PFSK-1 (cell line): Measurements from ENCODE around the gene DCBLD1.

Source experiments
- POLR2AphosphoS5 ChIP-seq: IDR thresholded peaks from 2 replicates; pipeline ENCODE4 v1.6.1; 2012; ENCODE audit warnings: low read depth, mild to moderate bottlenecking, control low read depth, low read length, moderate library complexity
- TAF1 ChIP-seq: IDR thresholded peaks from 2 replicates; pipeline ENCODE4 v1.6.1; 2012; ENCODE audit warnings: low read length, control low read depth, borderline replicate concordance; ENCODE audit not compliant: insufficient read depth

DNA sequence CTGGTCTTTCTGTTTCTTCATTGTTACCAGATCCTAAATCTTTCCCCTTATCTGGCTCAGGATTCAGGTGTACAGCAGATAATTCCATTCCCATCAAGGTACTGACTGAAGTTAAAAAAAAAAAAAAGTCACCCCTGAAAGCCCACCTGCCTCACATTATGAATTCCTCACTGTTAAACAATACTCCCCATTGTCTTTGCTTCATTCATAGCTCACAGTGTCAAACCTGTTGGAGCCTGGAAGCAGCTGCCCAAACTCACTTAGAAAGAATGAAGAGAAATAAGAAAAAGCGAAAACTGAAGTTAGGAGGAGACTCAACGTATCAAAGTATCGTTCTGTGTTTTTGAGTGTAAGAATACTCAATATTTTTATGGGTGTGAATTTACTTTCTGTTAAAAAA is 1.8 kb upstream of the DCBLD1 start:
- TF ChIP-seq POLR2AphosphoS5 (no peak), TAF1 (no peak)
